OCI-M2 (cell line): ENCODE results near the gene UFSP1.

ENCODE experiments used
- DNase-seq: peaks from one replicate; lab custom pipeline; 2025; ENCODE audit not compliant: unreplicated experiment; lab: John Stamatoyannopoulos, UW

Gene UFSP1

DNA sequence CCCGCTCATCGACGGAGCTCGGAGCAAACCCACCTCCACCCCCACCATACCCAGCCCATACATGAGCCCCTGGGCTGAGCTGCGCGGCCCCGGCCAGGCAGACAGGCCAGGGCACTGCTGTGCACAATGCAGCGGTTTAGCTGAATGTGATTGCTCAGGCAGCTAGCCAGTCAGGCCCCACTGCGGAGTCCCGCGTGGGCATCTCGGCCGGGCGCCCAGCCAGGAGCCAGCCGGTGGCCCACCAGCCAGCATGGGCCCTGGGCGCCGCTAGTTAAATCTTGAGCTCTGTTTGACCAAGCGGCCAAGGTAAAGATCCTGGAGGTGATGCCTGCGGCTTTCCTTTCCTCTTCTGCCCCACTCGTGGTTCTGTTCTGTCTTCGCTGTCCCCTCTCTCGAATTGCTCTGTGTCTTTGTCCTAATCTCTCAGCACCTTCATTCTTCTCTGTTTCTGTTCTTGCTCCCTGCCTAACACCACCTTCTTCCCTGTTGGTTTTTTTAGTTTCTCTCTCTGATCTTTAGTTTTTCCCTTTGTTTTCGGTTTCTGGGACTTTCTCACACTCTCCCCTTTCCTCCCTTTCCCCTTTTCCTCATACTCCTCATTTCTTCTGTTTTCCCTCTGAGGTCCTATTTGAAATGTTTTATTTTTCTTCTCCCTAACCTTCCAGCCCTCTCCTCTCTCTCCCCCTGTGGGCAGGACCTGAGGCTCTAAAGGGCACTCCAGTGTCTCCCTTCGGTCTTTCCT is 6.6 kb downstream of the UFSP1 start:
- DNase-seq: no peak

- DNase-seq: no peak
These were observed 7.3 kb downstream of the UFSP1 start for GRCh38 chr7:100882201-100882600.

- DNase-seq: no peak
These were observed 8.4 kb downstream of the UFSP1 start for GRCh38 chr7:100881136-100881535.

DNA sequence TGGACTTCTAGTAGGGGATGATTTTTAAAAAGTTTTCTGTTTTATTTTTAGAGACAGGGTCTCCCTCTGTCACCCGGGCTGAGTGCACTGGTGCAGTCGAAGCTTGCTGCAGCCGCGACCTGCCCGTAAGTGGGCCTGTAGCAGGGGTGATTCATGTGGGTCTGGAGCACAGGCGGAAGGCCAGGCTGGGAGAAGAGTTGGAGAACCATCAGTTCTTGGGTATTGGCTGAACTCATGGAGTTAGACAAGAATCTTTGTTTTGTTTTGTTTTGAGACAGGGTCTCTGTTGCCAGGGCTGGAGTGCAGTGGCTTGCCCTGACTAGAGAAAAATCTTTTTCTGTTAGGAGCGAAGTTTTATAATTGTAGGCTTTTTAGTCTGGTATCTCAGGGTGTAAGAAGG is 8.9 kb downstream of the UFSP1 start:
- DNase-seq: no peak

DNA sequence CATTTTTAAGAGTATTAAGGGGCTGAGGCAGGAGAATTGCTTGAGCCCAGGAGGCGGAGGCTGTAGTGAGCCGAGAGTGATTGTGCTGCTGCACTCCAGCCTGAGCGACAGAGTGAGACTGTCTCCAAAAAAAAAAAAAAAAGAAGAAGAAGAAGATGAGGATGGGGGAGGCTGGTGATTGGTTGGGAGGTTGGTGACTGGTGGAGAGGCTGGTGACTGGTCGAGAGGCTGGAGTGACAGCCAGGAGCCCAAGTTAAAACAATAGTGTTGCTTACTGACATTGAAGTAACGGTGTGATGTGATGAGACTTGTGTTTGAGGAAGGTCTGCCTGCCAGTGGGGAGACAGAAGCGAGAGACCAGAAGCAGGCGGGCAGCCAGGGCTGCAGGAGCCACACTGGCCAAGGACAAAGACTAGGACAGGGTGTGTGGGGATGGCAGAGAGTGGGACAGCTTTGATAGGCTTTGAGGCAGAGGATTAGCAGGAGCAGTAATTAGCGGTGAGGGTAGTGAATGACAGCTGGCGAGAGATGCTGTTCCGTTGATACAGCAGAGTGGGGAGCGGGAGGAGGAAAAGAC is 9.7 kb downstream of the UFSP1 start:
- DNase-seq: no peak

DNA sequence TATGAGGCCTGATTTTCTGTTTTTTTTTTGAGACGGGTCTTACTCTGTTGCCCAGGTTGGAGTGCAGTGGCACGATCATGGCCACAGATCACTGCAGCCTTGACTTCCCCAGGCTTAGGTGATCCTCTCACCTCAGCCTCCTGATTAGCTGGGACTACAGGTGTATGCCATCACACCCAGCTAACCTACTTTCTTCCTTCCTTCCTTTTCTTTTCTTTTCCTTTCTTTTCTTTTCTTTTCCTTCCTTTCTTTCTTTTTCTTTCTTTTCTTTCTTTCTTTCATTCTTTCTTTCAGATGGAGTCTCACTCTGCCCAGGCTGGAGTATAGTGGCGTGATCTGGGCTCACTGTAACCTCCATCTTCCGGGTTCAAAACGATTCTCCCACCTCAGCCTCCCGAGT is 10.8 kb downstream of the UFSP1 start:
- no peak for DNase-seq

DNA sequence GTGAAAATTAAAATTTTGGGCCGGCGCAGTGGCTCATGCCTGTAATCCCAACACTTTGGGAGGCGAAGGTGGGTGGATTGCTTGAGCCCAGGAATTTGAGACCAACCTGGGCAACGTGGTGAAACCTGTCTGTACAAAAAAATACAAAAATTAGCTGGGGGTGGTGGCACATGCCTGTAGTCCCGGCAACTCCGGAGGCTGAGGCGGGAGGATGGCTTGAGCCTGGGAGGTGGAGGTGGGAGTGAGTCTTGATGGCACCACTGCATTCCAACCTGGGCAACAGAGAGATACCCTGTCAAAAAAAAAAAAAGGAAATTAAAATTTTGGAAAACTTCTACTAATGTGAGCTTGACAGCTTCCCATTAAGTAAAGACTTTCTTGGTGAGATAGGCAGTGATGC is 11.5 kb downstream of the UFSP1 start:
- no peak for DNase-seq

GRCh38 chr7:100875356-100875751 is 14.2 kb downstream of the UFSP1 start:
- DNase-seq: no peak

DNA sequence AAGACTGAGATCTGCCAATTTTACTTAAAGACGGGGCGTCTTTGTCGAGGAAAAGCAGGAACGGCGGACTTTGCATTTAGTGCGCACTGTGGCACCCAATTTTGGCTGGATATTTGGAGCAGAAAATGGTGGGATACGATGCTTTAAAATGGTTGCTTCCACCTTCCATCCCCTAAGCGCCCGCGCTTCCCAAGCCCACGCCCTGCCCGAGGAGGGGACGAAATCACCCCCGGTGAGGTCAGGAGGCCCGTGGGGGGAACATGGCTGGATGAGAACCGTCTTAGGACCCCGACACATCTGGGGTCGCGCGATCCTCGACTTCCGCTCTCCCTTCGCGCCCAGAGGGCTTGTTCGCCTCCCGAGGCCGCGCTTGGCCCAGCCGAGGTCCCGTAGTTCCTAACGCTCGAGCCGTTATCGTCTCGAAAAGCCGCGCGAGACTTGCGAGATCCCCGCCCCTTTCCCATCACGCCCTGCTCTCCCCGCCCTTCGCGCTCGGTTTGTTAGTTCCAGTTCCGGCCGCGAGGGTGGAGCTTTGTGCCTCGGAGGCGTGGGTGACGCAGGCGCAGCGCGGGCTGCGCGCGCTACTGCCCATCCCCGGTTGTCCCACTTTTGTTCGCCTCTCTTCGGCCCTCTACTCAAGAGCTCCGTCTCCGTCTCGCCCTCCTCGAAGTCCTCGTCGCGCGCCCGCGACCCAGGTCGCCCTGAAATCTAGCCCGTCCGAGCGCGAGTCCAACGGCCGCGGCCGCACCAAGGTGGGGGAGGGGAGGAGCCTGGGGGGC is 14.7 kb downstream of the UFSP1 start, which contains the start of gene SRRT:
SRRT (plus strand) TSS at position 527 of the 779 bp plus-strand sequence. CDS start 488 bp downstream, outside the sequence.
- peak; percentile 65 for DNase-seq

DNA sequence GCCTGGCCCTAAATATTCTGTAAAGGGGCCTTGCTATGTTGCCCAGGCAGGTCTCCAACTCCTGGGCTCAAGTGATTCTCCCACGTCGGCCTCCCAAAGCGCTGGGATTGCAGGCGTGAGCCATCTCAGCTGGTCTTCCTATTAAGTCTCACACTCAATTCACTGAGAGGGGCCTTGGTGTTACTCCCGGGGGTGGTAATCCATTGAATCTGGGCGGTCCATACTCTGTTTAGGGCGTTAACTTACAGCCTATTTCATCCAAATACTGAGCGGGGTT is 15.3 kb downstream of the UFSP1 start:
- no peak for DNase-seq

GRCh38 chr7:100873599-100874299 is 15.8 kb downstream of the UFSP1 start:
- no peak for DNase-seq

GRCh38 chr7:100867776-100868485 is 21.6 kb downstream of the UFSP1 start:
- DNase-seq: no peak

DNA sequence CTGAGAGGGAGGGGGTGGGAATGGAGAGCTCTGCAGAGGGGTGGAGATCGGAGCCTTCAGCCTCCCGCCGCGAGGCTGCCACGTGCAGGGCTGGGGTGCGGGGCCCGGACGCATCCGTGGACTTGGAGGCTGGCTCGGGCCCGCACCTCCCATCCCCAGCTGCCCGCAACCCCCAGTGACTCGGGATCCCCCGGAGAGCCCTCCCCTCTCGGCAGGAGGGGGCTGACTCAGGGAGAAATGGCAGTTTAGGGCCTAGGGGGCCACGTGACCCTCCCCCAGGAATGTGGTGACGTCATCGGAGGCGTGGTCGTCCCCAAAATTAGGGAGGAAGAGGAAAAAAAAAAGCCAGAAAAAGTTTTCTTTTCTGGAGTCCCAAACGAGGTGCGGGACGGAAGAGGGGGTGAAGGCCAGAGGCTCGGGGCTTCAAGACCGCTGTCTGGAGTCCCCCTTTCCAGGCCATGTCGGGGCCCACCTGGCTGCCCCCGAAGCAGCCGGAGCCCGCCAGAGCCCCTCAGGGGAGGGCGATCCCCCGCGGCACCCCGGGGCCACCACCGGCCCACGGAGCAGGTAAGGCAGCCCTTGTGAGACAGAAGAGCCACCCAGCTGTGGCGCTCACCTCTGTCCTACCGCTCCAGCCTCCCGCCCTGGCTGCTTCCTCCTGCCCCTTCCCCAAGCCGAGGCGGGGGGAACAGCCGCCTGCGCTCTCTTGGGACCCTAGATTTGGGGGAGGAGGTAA is 22.3 kb downstream of the UFSP1 start, which contains the start of gene TRIP6:
TRIP6 (plus strand) TSS at position 348 of the 736 bp plus-strand sequence; CDS start at position 459, 111 bp downstream.
- DNase-seq: peak; percentile 34

DNA sequence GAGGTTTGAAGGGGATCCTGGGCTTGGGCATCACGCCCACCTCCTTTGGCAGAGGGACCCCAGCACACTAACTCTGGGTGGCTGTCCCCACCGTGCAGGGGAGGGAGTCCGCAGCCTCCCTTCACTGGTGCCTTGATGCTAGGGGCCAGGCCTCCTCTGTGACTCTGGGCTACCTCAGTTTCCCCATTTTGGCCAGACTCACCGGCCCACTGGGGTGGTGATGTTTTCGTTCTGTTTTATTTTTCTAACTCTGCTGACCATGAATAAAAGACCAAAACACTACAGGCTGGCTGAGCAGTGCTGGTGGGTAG is 22.8 kb downstream of the UFSP1 start:
- DNase-seq: no peak

DNA sequence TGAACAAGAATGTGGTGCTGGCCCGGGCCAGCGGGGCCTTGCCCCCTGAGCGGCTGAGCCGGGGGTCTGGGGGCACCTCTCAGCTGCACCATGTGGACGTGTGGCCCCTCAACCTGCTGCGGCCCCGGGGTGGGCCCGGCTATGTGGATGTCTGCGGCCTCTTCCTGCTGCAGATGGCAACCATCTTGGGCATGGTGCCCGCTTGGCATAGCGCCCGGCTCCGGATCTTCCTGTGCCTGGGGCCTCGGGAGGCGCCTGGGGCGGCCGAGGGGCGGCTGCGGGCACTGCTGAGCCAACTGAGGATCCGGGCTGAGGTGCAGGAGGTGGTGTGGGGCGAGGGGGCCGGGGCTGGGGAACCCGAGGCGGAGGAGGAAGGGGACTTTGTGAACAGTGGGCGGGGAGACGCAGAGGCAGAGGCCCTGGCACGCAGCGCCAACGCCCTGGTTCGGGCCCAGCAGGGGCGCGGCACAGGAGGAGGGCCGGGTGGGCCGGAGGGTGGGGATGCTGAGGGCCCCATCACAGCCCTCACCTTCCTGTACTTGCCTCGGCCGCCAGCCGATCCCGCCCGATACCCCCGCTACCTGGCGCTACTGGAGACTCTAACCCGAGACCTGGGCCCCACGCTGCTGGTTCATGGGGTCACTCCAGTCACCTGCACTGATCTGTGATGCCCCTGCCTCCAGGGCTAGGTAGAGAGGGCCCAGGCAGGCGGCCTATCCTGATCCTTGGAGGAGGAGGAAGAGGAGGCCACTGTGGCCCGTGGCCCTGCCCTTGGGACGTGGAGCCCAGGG is 23.4 kb downstream of the UFSP1 start:
- DNase-seq: no peak

GRCh38 chr7:100865372-100865911 is 24.1 kb downstream of the UFSP1 start:
- no peak for DNase-seq

DNA sequence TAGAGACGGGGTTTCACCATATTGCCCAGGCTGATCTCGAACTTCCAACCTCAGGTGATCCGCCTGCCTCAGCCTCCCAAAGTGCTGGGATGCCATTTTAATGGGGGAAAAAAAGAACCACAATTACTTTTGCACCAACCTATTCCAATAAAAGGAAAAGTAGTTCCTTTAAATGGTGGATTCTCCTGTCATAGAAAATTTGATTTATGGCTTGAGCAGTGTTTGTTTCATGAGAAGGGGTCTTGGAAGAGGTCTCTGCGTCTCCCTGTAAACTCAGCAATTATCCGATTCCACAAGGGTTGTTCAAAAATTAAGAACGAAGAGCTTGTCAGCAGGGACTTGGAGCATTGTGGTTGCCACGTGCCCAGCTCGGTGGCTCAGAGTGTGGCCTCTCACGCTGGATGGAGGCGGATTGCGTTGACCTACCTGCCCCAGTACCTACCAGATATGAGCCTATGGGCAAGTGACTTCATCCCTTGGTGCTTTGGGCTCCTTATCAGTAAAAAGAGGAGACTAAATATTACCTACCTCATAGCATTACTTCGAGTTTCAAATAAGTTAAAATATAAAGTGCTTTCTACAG is 25.2 kb downstream of the UFSP1 start:
- DNase-seq: no peak

DNA sequence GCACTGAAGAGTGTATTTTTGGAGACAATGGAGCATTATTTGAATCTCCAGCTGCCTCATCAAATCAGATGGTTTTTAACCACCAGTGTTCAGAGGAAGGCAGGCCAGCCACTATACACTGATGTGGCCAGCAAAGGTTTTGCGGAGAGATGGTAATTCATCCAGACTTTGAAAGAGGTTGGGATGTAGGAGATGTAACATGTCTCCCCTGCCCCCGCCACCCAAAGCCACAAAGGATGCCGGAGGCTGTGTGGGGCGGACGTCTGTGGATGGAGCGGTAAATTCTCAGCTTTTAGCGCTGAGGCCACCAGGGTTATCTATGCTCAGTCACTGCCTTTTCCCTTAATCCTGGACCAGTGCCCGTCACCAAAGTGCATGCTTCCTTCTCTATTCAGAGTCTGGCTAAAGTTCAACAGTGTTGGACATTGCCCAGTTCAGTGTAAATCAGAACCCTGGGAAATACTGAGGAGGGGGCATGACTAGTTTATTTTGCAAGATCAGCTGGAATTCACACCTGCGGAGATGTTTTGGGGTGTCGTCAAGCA is 26.0 kb downstream of the UFSP1 start:
- DNase-seq: no peak

- DNase-seq: no peak
These were observed 27.9 kb downstream of the UFSP1 start for GRCh38 chr7:100861616-100861985.
